K562 (cell line): ENCODE measurements around the gene MDN1. TPM values are rescaled to one million over a fixed set of nuclear protein-coding genes. Genes with fewer than 3 reads are reported as not detected.

Experiments used
- ATAC-seq: fragments of 200-7000 bp; cut with Tn5 transposase; 3 replicates; pipeline ENCODE4 v1.9.1; 2020; ENCODE audit warnings: moderate library complexity
- BruUV-seq: library from RNA; stranded (reverse); fragments of 400-500 nt; replicated peaks from 2 replicates; lab custom pipeline; 2021; lab: Mats Ljungman, UMichigan
- CTCF ChIA-PET: fragments of 300-600 bp; formaldehyde crosslinking; extraction: SDS; loops from one replicate; lab custom pipeline; 2021; ENCODE audit warnings: low intra/inter-chr PET ratio; lab: Yijun Ruan, JAX
- POLR2A ChIA-PET: fragments of 300-600, 350-650 bp; sonication (Branson Sonifier 250); formaldehyde crosslinking; extraction: SDS; loops from one replicate; lab custom pipeline; 2021; ENCODE audit warnings: antibody characterized with exemption, inconsistent platforms; lab: Yijun Ruan, JAX
- DNase-seq, 4 experiments: peaks; one replicate each; pipeline versions ENCODE4 v3.0.0 to v3.0.0-alpha.2; 2011 to 2018; ENCODE audit warnings: low spot score in 3 of 4, mixed read lengths in 3 of 4; ENCODE audit errors: extremely low read depth in 1 of 4
- FAIRE-seq: peaks from 2 replicates; lab custom pipeline; 2011; peaks lifted over from hg19 to GRCh38; lab: Jason Lieb, UNC
- H2AFZ ChIP-seq: 2 replicates; pipeline ENCODE4 v1.6.0; 2011; ENCODE audit warnings: low read depth, low read length, control low read depth, inconsistent platforms
- H3K27ac ChIP-seq: fragments of 200-600 bp; 3 replicates; pipeline ENCODE4 v1.8.0; 2011; ENCODE audit warnings: low read depth, mild to moderate bottlenecking, control low read depth, inconsistent platforms, low read length, moderate library complexity, mixed read lengths; ENCODE audit errors: extremely low read depth
- H3K27me3 ChIP-seq, 2 experiments: fragments of 300-600 bp in 1 of 2; 2 replicates in 1 of 2; 3 replicates in 1 of 2; pipeline versions ENCODE4 v1.6.0 to v1.8.0; 2011; ENCODE audit warnings: inconsistent platforms in 2 of 2, low read length in 2 of 2, mild to moderate bottlenecking in 1 of 2, mixed read lengths in 1 of 2, moderate library complexity in 1 of 2; ENCODE audit not compliant: control insufficient read depth in 2 of 2, insufficient read depth in 2 of 2
- H3K36me3 ChIP-seq: fragments of 300-600 bp; 3 replicates; pipeline ENCODE4 v1.8.0; 2011; ENCODE audit warnings: mild to moderate bottlenecking, low read length, inconsistent platforms; ENCODE audit not compliant: control insufficient read depth, insufficient read depth
- H3K4me1 ChIP-seq, 2 experiments: fragments of 200-600 bp in 1 of 2; replicated peaks in 1 of 2; 2 replicates in 1 of 2; 3 replicates in 1 of 2; pipeline versions ENCODE4 v1.5.1 to v1.8.0; 2011; ENCODE audit warnings: inconsistent platforms in 2 of 2, low read length in 2 of 2, mild to moderate bottlenecking in 1 of 2, mixed read lengths in 1 of 2, moderate library complexity in 1 of 2; ENCODE audit not compliant: control insufficient read depth in 2 of 2, insufficient read depth in 2 of 2
- H3K4me2 ChIP-seq: 2 replicates; pipeline ENCODE4 v1.6.1; 2011; ENCODE audit warnings: low read length, control low read depth, inconsistent platforms, mixed read lengths; ENCODE audit not compliant: insufficient read depth
- H3K4me3 ChIP-seq: fragments of 200-600 bp; sonication (generic), shearing (Covaris generic); 2 replicates; pipeline ENCODE4 v1.5.1; 2016; ENCODE audit warnings: control low read depth, inconsistent platforms
- H3K79me2 ChIP-seq: fragments of 200-600 bp; 3 replicates; pipeline ENCODE4 v1.8.0; 2011; ENCODE audit warnings: low read length, inconsistent platforms; ENCODE audit not compliant: control insufficient read depth, insufficient read depth
- H3K9ac ChIP-seq, 2 experiments: 2 replicates each; pipeline versions ENCODE4 v1.6.0 to v1.6.1; 2011; ENCODE audit warnings: low read depth in 2 of 2, low read length in 2 of 2, control low read depth in 1 of 2, inconsistent platforms in 1 of 2, mild to moderate bottlenecking in 1 of 2, mixed read lengths in 1 of 2; ENCODE audit not compliant: insufficient read depth in 1 of 2
- H3K9me1 ChIP-seq: one replicate; pipeline ENCODE4 v1.6.0; 2011; ENCODE audit warnings: inconsistent platforms, mild to moderate bottlenecking, low read length, moderate library complexity; ENCODE audit not compliant: control insufficient read depth, insufficient read depth
- H3K9me3 ChIP-seq: replicated peaks from 2 replicates; pipeline ENCODE4 v1.5.1; 2011; ENCODE audit warnings: low read depth, low read length, inconsistent platforms; ENCODE audit not compliant: control insufficient read depth, insufficient read depth
- H4K20me1 ChIP-seq: replicated peaks from 2 replicates; pipeline ENCODE4 v1.6.1; 2011; ENCODE audit warnings: low read length, inconsistent platforms, mixed read lengths; ENCODE audit not compliant: control insufficient read depth, insufficient read depth
- BHLHE40 ChIP-seq: IDR thresholded peaks from 2 replicates; pipeline ENCODE4 v1.6.1; 2011; ENCODE audit warnings: low read length, improper control_type of control experiment
- BRD9 ChIP-seq: fragments of 450-650 bp; IDR thresholded peaks from 2 replicates; pipeline ENCODE4 v1.6.1; 2018; ENCODE audit warnings: low read depth; ENCODE audit not compliant: partially characterized antibody
- CCAR2 ChIP-seq: fragments of 200-400 bp; formaldehyde crosslinking; IDR thresholded peaks from 2 replicates; pipeline ENCODE4 v1.6.1; 2017; ENCODE audit warnings: mild to moderate bottlenecking, low read depth, low read length
- E2F5 ChIP-seq: sonication (generic); formaldehyde crosslinking; IDR thresholded peaks from 2 replicates; pipeline ENCODE4 v1.8.0; 2022; ENCODE audit warnings: mild to moderate bottlenecking, missing genetic modification reagents
- HDAC6 ChIP-seq: IDR thresholded peaks from 2 replicates; pipeline ENCODE4 v1.6.1; 2012; ENCODE audit warnings: low read depth, mild to moderate bottlenecking, control low read depth, inconsistent platforms, low read length, moderate library complexity
- HDGF ChIP-seq: fragments of 450-650 bp; IDR thresholded peaks from 2 replicates; pipeline ENCODE4 v1.6.1; 2016
- HINFP ChIP-seq: fragments of 450-650 bp; conservative IDR thresholded peaks from 2 replicates; pipeline ENCODE4 v1.6.1; 2016; ENCODE audit warnings: missing genetic modification characterization, low read depth, mild to moderate bottlenecking, control low read depth, missing compliant biosample characterization
- HMGN3 ChIP-seq: IDR thresholded peaks from 2 replicates; pipeline ENCODE4 v1.6.1; 2011; ENCODE audit warnings: borderline replicate concordance, low read depth, mild to moderate bottlenecking, mixed read lengths, low read length; ENCODE audit not compliant: insufficient read length; ENCODE audit errors: extremely low read depth
- IRF9 ChIP-seq: fragments of 450-650 bp; IDR thresholded peaks from 2 replicates; pipeline ENCODE4 v1.6.1; 2016; ENCODE audit warnings: missing biosample characterization, missing genetic modification characterization
- MEF2D ChIP-seq: conservative IDR thresholded peaks from 2 replicates; pipeline ENCODE4 v1.6.1; 2016; ENCODE audit warnings: low read depth, missing genetic modification characterization, missing compliant biosample characterization
- NR2F6 ChIP-seq: fragments of 450-650 bp; formaldehyde crosslinking; IDR thresholded peaks from 2 replicates; pipeline ENCODE4 v1.4.0; 2020; ENCODE audit warnings: mild to moderate bottlenecking
- NR4A1 ChIP-seq, 2 experiments: fragments of 250-450 bp in 1 of 2; fragments of 450-650 bp in 1 of 2; sonication (Bioruptor Pico) in 1 of 2; IDR thresholded peaks; 2 replicates each; pipeline versions ENCODE4 v1.4.0 to v1.6.1; 2016 to 2020; ENCODE audit warnings: mild to moderate bottlenecking in 2 of 2, missing compliant biosample characterization in 1 of 2, missing genetic modification characterization in 1 of 2, moderate library complexity in 1 of 2
- RAD51 ChIP-seq: fragments of 450-650 bp; IDR thresholded peaks from 2 replicates; pipeline ENCODE4 v1.7.1; 2016; ENCODE audit warnings: low read depth, mild to moderate bottlenecking, borderline replicate concordance
- SMARCB1 ChIP-seq: IDR thresholded peaks from 2 replicates; pipeline ENCODE4 v1.6.1; 2011; ENCODE audit warnings: improper control_type of control experiment, low read depth; ENCODE audit not compliant: insufficient read length
- TBP ChIP-seq: optimal IDR thresholded peaks from 2 replicates; pipeline ENCODE3; 2011; ENCODE audit warnings: low read depth, low read length, improper control_type of control experiment
- TCF7 ChIP-seq: sonication (generic); IDR thresholded peaks from 2 replicates; pipeline ENCODE4 v1.6.1; 2016; ENCODE audit warnings: antibody characterized with exemption, borderline replicate concordance
- YY1 ChIP-seq, 3 experiments: IDR thresholded peaks; 2 replicates each; pipeline ENCODE4 v1.6.1; 2011; ENCODE audit warnings: low read length in 2 of 3, mild to moderate bottlenecking in 2 of 3, moderate library complexity in 2 of 3, borderline replicate concordance in 1 of 3, control low read depth in 1 of 3, low read depth in 1 of 3; ENCODE audit not compliant: insufficient read depth in 3 of 3, insufficient replicate concordance in 2 of 3, control insufficient read depth in 1 of 3, insufficient read length in 1 of 3; ENCODE audit errors: extremely low read depth in 1 of 3
- ZNF431 ChIP-seq: sonication (generic); formaldehyde crosslinking; IDR thresholded peaks from 2 replicates; pipeline ENCODE4 v1.8.0; 2022; ENCODE audit warnings: mild to moderate bottlenecking, missing genetic modification reagents
- WGBS: fragments of 100-300 bp; shearing (Covaris generic); methylation state at CpG from one replicate; pipeline ENCODE4 v1.1.6; 2016; ENCODE audit warnings: low coverage, mixed read lengths; ENCODE audit not compliant: insufficient coverage; ENCODE audit errors: missing lambda C conversion rate; 5-methylcytosine and 5-hydroxymethylcytosine counted together
- in situ Hi-C: fragments of 300-500 bp; cut with MboI; formaldehyde crosslinking; loops from 4 replicates; pipeline ENCODE4 v1.15.0; 2018; ENCODE audit warnings: inconsistent platforms, mixed read lengths
- intact Hi-C: fragments of 100-400 bp; cut with micrococcal nuclease; formaldehyde crosslinking; loops from 2 replicates; pipeline ENCODE4 v1.14.2; 2022
- polyA plus RNA-seq, 8 experiments: library from polyadenylated mRNA; depleted of rRNA in 4 of 8; stranded (reverse) in 5 of 8; unstranded in 3 of 8; fragments of >200 nt; fragmentation: Nextera tagmentation in 2 of 8; fragmentation: Illumina TruSeq in 1 of 8; extraction: Ambion mirVana in 2 of 8; extraction: Trizol in 1 of 8; gene quantifications; 2 replicates each; pipeline versions ENCODE4 v1.2.1 to v1.2.3, GENCODE V29; 2011 to 2014; ENCODE audit warnings: inconsistent platforms in 1 of 8, missing spikeins in 1 of 8
- total RNA-seq, 7 experiments: library from RNA; depleted of rRNA in 6 of 7; stranded (reverse); fragments of >200 nt in 6 of 7; fragmentation: Illumina TruSeq in 2 of 7; extraction: Trizol in 2 of 7; gene quantifications; 2 replicates each; pipeline versions ENCODE4 v1.2.1 to v1.2.3, GENCODE V29; 2011 to 2021; ENCODE audit warnings: low replicate concordance in 1 of 7

MDN1 gene
- total and polyA plus RNA-seq, 9 of the 15 experiments (the other 6 are each of a cell fraction or from before 2014, with no cell fraction given) = 25.6 to 93.6 (median 43.0) TPM

- no peak for DNase-seq
- no peaks in the 10 kb centered on the region for H3K4me1 ChIP-seq
- no TSS peak for BruUV-seq
- TF ChIP-seq TCF7 = no peak
- TF ChIP-seq BHLHE40 = no peak
- no peak for TF ChIP-seq HMGN3
- no peak for TF ChIP-seq HINFP (tag)
- TF ChIP-seq TBP = no peak
- TF ChIP-seq YY1 (IDR thresholded peaks at IDR 0.05; ENCODE audit: borderline replicate concordance in 1 of 3, control insufficient read depth in 1 of 3, extremely low read depth in 1 of 3, insufficient read depth in 3 of 3, insufficient read length in 1 of 3, insufficient replicate concordance in 2 of 3, low read depth in 1 of 3, low read length in 2 of 3) = no peak
- TF ChIP-seq CCAR2 = no peak
- TF ChIP-seq SMARCB1 = no peak
- no peak for TF ChIP-seq RAD51
- TF ChIP-seq BRD9 = no peak
- TF ChIP-seq ZNF431 = no peak
- TF ChIP-seq HDAC6 = no peak
- no peak for TF ChIP-seq NR4A1 (CRISPR knock-in tag; IDR thresholded peaks at IDR 0.05)
- no peak for TF ChIP-seq NR4A1 (tag; IDR thresholded peaks at IDR 0.05)
- no peak for TF ChIP-seq MEF2D (tag)
- TF ChIP-seq NR2F6 (CRISPR knock-in tag) = no peak
- no peak for TF ChIP-seq E2F5 (CRISPR knock-in tag)
- TF ChIP-seq HDGF = no peak
- TF ChIP-seq IRF9 (tag) = no peak
- TF ChIP-seq, all 486 proteins: peak for 0
- H3K4me3 ChIP-seq = no peak overlapping the region
- H3K79me2 ChIP-seq = no peaks in the 10 kb centered on the region
- H4K20me1 ChIP-seq = no peaks in the 10 kb centered on the region
- POLR2A ChIA-PET = interaction anchor here (1.1 kb wide), 2 partner anchors 12 to 55 kb away, joined by 3 to 4 read pairs; no protein-coding TSS in a partner anchor
- no peak overlapping the region for H2AFZ ChIP-seq
- no peak overlapping the region for H3K27ac ChIP-seq
- CTCF ChIA-PET = no interaction called here
- intact Hi-C loops (no loop called here), in situ Hi-C loops (no loop called here)
- FAIRE-seq = no peak
- no peaks in the 10 kb centered on the region for H3K27me3 ChIP-seq
- 100% methylated on average over 1 of the region's 1 CpG for WGBS
- H3K9me3 ChIP-seq = no peaks in the 10 kb centered on the region
- no peaks in the 10 kb centered on the region for H3K9me1 ChIP-seq
- no peak overlapping the region for H3K9ac ChIP-seq
- H3K4me2 ChIP-seq = no peak overlapping the region
- peaks cover 93% of the 10 kb centered on the region for H3K36me3 ChIP-seq
- no peak for ATAC-seq
Observed at GRCh38 chr6:89707766-89708165, 111.8 kb downstream of the MDN1 start.
